GM19328 (cell line): ENCODE measurements around the gene MS4A18.
"Not testable (repeated sequence)": the region's sequence is repeated elsewhere in the genome, so short reads cannot be mapped to it uniquely, and the experiment has no call there.

Experiments
- ATAC-seq: cut with Tn5 transposase; IDR thresholded peaks from one replicate; pipeline ENCODE4 v1.9.1; 2021; ENCODE audit warnings: mild to moderate bottlenecking, moderate library complexity; ENCODE audit not compliant: unreplicated experiment

The MS4A18 gene

DNA sequence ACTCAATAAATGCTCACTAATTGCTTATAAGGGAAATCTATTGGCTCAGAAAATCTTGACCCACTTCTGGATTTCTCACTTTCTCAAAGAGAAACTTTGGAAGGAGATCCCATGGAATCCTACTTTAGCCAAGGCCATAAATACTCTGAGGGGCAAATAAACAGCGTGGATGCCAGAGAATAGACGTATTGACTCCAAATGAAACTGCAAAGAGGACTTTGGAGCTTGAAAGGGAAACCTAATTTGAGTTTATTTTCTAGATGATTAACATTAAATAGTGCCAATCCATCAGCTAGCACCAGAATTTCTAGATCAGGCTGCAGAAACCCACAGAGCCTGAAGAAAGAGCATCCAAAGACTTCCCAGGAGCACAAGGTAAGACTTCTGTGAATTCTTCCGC, at the start of gene MS4A18:
TSS of gene MS4A18 (plus strand) at position 301 of the 400 bp plus-strand sequence.
- no peak for ATAC-seq

DNA sequence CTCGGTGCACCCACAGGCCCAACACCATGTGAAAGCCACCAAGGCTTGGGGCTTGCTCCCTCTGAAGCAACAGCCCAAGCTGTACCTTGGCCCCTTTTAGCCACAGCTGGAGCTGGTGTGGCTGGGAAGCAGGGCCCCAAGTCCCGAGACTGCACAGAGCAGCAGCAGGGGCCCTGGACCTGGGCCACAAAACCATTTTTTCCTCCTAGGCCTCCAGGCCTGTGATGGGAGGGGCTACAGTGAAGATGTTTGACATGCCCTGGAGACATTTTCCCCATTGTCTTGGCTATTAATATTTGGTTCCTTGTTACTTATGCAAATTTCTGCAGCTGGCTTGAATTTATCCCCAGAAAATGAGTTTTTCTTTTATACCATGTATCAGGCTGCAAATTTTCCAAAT, 46.3 kb upstream of the MS4A18 start:
- ATAC-seq: not testable (repeated sequence)

DNA sequence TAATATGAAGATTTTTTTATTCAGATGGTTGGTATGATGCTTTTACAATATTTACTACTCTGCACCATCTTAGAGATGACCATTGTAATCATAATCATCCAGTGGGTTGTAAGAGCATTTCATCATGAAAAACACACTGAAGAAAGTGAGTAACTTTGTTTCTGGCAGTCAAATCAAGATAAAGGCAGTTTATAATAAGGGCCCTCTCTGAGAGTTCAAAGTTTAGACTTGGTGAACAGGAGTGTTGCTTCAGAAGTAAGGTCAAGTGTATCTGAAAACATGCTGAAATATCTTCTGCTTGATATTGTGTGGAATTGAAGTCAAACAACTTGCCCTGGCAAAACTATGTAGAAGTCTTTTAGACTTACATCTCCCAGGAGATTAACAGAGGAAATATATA, 44.6 kb upstream of the MS4A18 start:
- ATAC-seq: no peak

DNA sequence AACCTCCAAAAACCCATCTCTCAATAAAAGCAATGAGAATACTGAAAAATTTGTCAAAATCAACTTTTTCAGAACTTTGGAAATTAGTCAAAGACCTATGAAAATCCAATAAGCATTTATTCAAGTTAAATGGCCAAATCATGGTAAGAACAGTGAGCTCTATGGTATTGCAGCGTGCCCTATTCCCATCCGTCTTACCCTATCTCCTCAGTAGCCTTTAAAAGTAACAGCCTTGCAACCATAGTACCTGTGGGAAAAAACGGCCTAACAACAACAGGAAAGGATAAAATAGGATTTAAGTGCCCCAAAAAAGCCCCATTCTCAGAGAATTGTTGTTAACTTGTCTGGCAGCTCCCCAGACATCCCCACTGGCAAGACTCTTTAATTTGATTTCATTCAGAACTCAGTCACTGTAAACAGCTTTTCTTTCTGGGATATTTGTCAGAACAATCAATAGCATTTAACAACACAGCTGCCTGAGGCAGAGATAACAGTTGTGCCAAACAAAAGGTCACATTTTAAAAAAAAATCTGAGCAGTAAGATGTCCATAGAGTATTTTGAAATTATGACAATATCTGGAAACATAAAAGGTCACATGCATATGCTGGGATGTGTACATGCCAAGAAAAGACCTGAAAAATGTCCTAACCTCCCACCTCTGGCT, 43.9 kb upstream of the MS4A18 start:
- no peak for ATAC-seq

DNA sequence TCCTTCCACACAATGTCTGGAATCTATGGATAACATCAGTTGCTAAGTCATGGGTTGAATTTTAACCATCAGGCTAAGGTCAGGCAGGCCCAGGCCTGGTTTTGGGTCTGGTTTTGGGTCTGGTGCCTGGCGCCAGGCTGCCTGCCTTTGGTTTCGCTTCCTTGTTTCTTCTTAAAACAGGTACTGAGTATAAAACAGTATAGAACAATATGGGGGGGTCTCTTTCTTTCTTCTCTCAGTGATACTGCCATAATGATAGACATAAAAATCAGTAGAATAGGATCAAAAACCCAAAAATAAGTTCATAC, 40.0 kb upstream of the MS4A18 start:
- not testable (repeated sequence) for ATAC-seq

DNA sequence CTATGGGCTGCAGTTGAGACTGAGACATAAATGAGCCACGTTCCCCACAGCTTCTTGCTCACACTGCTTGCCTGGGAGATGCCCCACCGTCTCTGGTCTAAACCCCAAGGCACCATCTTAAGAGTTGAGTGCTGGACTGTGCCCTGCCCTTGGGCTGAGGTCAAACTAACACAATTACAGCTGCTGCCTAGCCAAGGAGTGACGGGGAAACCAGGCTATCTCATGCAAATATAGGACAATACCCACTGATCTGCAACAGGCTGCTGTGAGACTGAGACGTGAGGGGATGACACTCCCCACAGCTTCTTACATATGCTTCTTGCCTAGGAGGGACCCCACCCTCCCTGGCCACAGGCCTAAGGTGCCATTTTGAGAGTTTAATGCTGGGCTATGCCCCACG, 32.9 kb upstream of the MS4A18 start:
- ATAC-seq: no peak

DNA sequence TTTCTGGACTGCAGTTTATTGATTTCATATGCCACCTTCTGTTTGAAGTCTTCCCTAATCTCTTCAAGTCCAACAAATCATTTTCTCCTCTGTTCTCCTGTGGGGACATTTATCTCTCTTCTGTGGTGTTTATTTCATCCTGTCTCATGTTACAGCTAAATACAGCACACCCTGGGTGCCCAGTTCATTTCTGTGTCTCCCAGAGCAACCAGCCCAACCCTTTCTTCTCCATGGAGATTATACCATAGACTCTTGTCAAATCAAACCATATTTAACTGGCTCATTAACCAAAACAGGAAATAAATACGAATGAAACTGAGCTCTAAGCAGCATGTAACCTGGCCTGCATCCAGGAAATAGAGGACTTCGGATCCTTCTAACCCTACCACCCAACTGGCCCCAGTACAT, 25.2 kb upstream of the MS4A18 start, which contains the start of gene MS4A8:
TSS of gene MS4A8 (plus strand) at position 329 of the 408 bp plus-strand sequence. CDS start 1,249 bp downstream, outside the sequence.
- ATAC-seq: no peak

DNA sequence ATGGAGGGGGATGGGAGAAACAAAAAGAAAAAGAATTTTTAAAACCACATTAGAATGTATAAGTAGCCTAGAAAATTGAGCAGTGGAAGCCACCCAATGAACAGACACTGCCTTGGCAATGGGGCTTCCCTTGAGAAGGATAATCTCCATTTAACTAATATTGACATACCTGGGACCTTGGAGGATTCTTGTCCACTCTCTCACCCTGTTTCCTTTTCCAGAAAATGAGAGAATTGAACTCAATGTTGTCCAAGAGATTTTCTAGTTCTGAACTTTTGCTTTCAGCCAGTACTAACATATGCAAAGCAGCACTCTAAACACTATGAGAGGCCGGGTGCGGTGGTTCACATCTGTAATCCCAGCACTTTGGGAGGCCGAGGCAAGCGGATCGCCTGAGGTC, 24.6 kb upstream of the MS4A18 start:
- no peak for ATAC-seq

DNA sequence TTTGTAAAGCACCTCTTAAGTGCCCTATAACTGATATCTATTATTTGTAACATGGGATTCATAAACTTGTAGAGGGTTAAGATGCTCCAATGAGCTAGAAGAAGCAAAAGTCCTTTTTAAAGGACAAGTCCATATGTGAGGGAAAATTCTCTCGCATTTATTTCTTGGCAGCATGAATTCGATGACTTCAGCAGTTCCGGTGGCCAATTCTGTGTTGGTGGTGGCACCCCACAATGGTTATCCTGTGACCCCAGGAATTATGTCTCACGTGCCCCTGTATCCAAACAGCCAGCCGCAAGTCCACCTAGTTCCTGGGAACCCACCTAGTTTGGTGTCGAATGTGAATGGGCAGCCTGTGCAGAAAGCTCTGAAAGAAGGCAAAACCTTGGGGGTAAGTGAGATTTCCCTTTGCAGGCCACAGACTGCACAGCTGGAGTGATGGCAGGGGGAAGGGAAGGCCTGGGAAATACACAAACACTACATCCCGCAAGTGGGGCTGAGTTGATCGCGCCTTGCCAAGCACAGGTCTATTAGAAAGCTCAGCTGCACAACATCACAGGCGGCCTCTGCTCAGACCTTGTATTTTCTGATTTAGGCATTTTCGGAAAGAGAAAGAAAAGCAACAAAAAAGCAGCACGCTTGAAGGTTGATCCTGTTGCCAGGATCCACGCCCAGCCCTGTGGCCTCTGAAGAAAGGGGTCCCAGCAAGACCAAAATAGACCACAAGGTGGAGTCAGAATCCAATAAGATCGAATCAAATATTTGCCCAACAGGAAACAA, 23.6 kb upstream of the MS4A18 start:
- ATAC-seq: no peak

DNA sequence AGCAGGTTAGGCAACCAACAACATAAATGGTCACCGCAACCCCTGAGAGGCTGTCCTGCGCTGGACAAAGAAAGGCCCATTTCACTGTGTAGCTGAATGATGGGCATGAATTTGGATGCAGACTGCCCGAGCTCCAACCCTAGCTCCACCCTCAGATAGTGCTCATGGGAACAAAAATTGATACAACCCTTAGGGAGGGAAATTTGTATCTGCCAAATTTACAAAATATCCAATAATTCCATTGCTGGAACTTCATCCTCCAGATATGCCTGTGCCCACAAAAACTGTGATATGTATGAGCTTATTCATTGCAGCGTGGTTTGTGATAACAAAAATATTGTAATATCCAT, 23.1 kb upstream of the MS4A18 start:
- ATAC-seq: no peak

DNA sequence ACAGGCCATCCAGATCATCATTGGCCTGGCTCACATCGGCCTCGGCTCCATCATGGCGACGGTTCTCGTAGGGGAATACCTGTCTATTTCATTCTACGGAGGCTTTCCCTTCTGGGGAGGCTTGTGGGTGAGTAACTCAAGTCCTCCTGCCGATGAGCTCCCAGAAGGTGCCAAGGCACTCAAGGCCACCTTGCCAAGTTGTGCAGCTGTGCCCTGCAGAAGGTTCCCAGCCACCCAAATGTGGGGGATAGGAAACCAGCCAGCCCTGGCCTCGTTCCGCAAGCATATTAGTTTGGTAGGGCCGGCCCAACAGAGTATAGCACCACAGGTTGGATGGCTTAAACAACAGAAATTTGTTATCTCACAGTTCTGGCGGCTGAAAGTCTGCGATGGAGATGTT, 21.1 kb upstream of the MS4A18 start:
- ATAC-seq: no peak

DNA sequence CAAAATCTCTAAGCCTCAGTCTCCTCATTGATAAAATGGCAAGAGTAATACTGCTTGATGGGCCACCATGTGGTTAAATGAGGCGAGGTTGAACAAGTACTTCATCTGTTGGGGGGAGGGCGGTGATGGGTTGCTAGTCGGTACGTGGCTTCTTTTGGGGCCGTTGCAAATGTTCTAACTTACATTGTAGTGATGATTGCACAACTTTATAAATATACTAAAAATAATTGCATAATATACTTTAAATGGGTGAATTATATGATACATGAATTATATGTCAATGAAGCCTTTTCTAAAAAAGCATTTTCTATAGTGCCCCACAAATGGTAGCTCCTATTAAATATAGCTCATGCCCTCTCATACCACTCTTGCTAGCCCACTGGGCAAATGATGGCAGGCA, 18.6 kb upstream of the MS4A18 start:
- no peak for ATAC-seq

DNA sequence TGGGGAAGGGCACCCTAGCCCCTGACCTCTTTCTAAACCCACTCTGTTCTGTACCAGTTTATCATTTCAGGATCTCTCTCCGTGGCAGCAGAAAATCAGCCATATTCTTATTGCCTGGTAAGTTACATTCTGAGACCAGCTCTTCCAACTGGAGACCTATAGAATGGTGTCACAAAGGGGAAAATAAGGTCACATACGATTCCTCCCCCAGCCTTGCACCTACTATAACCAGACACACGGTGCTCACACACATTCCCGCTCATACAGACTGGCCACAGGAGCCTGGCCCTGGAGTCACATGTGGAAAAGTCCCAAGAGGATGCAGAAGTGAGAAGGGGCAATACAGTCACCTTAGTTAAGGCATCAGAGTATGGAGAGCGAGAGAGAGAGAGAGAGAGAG, 17.6 kb upstream of the MS4A18 start:
- ATAC-seq: no peak

DNA sequence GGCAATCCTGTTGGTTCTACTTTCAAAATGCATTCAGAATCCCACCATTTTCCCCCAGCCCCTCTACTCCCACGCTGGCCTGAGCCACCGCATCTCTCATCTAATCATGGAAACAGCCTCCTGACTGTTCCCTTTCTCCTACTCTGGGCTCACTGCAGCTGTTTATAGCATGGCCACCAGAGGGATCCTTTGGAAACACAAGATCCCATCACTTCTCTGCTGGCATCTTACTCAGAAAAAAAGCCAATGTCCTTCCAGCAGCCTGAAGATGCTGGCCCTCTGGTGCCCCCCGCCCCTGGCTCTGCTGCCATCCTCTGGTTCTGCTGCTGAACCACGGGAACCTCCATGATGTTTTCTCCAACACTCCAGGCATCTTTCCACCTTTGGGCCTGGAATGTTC, 14.0 kb upstream of the MS4A18 start:
- ATAC-seq: no peak

DNA sequence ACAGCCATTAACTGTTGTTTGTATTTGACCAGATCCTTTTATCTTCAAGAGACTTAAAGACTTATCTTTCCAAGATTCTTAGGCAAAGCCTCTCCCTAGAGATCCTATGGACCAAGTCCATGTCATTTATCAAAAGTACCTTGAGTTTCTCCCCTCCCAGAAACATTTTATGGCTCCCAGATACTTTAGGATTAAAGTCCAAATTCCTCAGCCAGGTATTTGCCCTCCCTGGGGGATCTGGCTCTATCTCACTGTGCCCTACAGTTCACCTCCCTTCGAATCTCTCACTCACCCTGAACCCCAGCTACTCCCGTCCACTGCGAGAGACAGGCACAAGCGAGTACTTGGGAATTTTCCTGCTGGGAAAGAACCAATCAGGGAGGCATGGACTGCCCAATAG, 13.2 kb upstream of the MS4A18 start:
- no peak for ATAC-seq

DNA sequence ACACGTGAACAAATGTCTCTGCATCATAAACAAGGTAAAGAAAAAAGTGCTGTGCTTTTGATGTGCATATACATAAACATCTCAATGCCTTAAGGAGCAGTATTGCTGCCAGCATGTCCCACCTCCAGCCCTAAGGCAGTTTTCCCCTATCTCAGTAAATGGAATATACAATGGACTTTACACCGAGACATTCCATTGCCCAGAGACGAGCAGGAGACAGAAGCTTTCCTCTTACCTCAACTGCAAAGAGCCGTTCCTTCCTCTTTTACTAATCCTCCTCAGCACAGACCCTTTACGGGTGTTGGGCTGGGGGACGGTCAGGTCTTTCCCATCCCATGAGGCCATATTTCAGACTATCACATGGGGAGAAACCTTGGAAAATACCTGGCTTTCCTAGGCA, 11.1 kb upstream of the MS4A18 start:
- ATAC-seq: not testable (repeated sequence)

DNA sequence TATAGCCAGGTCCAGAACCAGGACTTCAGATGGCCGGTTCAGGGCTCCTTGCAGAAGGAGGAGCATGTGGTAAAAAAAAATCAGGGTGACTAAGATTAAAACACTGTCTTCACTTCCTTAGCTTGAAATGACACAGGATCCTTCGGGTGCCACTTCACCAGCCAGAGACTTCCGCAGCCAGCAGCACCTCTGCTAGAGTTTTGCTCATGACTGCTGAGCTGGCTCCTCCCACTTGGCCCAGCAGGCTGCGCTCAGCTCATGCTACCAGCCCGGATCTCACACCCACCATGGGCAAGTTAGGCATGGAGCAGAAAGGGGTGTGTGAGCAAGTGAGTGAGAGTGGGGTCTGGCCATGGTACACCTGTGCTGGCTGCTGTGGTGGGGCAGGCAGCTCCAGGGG, 6.6 kb upstream of the MS4A18 start:
- no peak for ATAC-seq

DNA sequence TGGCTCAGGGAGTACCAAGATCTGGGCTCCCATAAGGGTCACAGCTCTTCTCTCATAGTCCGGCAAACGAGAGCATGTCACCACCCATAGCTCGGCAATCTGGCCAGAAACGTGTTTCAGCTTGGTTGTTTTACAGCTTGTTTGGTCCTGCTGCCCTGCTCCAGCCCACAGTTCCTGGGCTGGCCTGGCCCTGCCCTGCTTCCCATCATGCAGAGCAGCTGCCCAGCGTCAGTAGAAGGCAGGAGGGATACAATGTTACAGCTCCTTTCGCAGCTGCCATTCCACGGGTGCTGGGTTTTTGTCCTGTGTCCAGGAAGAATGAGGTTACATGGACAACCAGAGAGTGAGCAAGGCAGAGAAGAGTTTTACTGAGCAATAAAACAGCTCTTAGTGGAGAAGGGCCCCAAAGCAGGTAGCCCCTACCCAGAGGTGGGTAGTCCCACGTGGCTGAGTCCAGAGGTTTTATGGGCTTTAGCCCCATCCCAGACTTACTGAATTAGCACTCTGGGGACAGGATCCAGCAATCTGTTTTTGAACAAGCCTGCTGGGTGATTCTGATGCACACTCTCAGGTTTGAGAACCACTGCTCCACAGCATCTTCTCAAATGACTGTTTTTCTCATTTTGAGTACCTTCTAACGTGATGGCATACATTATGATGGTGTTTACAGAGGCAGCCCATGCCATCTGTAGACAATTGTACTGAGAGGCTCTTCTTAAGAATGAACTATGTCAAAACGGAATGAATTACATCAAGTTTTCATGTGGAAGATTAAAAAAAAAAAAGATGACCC, 5.8 kb upstream of the MS4A18 start:
- ATAC-seq: no peak

DNA sequence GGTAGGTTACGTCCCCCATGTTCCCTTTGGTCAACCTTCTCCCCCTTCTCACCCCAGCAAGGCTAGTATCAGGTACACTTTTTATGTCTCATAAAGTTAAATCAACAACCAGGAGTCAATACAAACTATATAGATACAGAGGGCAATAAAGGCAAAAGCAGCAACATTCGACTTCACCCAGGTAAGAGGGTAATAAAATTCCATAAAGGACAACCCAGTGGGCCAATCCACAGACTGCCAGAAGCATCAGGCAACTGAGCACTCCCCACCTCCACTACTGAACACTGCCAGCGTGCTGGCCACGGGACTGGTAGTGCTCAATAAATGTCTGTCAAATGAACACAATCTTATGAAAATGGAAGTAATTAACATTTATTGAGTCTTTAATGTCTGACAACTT, 5.1 kb upstream of the MS4A18 start:
- ATAC-seq: no peak

DNA sequence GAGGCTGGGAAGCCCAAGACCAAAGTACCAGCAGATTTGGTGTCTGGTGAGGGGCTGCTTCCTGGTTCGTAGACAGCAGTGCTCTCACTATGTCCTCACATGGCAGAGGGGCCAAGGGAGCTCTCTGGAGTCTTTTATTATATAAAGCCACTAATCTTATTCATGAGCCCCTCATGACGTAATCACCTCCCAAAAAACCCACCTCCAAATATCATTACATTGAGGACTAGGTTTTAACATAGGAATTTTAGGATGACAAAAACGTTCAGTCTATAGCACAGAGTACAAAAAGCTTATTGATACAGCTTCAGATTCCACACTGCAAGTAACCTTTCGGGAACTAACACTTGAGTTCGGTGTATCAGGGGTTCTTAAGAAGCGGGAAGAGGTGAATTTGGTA, 4.1 kb upstream of the MS4A18 start:
- ATAC-seq: no peak

DNA sequence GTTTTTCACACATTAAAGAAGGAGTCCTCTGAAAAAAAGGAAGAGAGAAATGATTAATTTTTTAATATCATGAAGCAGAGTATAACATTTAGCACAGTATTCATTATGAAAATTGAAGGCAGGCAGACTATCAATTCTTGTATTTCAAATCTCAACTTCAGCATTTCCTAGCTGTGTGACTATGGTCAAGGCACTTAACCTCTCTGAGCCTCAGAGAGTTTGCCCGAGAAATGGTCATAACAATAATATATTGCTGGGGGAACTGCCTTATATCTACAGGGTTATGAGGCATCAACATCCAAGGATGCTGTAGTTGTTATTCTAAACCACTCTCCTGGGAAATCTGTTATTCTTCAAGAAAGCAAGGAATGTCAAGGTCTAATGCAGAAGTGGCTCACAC, 1.1 kb downstream of the MS4A18 start:
- ATAC-seq: no peak

DNA sequence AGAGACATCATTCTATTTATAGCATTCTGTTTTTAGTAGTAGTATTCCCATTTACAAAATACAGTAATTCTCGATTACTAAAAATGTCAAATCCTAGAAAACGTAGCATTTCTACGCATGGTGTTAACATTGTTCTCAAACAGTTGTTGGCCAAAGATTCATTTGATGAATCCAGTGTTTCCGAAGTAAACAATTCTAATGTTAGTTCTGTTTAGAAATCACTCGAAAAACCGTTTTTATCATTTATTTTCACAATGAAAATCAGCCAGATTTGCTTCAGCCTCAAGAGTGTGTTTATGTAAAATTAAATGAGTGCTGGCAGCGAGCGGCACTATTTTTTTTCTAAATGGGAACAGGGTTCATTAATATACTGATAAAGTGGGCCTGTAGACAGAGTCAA, 7.1 kb downstream of the MS4A18 start:
- no peak for ATAC-seq
